Right lobe of liver (tissue), 4 donors: ENCODE data around the gene IL27RA.

ENCODE experiments used
- POLR2A ChIP-seq: fragments of 450-650 bp; IDR thresholded peaks from one replicate; pipeline ENCODE4 v1.6.1; 2017; ENCODE audit warnings: antibody characterized with exemption, mild to moderate bottlenecking
- TF ChIP-seq, protein P1 (sequence below), 4 donors: fragments of 200-600 bp in 3 of 4; fragments of 450-650 bp in 1 of 4; IDR thresholded peaks; one replicate each; pipeline versions ENCODE4 v1.5.1 to v1.8.0; 2016 to 2022; ENCODE audit warnings: antibody characterized with exemption in 4 of 4, mild to moderate bottlenecking in 2 of 4
- donor health status: DM: no; HTN: no; CAD: no.
- donor health status: DM: no; HTN: no; CAD: no.
- donor health status: DM: no; HTN: yes; CAD: no.

DNA sequence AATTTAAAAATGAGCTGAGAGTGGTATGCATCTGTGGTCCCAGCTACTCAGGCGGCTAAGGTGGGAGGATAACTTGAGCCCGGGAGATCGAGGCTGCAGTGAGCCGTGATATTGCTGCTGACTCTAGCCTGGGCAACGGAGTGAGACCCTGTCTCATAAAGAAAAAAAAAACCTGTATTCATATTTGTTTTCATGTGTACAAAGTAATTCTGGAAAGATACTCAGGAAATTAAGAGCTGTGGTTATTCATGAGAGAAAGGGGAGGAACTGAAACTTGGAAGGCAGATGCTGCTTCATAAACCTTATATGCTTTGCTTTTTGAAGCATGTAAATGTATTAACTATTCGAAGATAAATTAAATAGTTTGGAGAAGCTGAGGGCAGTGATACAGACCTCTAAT is 12.5 kb upstream of the IL27RA start:
- TF ChIP-seq, protein P1, sequence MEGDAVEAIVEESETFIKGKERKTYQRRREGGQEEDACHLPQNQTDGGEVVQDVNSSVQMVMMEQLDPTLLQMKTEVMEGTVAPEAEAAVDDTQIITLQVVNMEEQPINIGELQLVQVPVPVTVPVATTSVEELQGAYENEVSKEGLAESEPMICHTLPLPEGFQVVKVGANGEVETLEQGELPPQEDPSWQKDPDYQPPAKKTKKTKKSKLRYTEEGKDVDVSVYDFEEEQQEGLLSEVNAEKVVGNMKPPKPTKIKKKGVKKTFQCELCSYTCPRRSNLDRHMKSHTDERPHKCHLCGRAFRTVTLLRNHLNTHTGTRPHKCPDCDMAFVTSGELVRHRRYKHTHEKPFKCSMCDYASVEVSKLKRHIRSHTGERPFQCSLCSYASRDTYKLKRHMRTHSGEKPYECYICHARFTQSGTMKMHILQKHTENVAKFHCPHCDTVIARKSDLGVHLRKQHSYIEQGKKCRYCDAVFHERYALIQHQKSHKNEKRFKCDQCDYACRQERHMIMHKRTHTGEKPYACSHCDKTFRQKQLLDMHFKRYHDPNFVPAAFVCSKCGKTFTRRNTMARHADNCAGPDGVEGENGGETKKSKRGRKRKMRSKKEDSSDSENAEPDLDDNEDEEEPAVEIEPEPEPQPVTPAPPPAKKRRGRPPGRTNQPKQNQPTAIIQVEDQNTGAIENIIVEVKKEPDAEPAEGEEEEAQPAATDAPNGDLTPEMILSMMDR (IDR thresholded peaks at IDR 0.05), result no peak
- no peak for TF ChIP-seq POLR2A
